HG03175 (cell line): ENCODE measurements around the gene AKAP6.

Experiments
- ATAC-seq: cut with Tn5 transposase; IDR thresholded peaks from one replicate; pipeline ENCODE4 v1.9.1; 2021; ENCODE audit warnings: mild to moderate bottlenecking, moderate library complexity; ENCODE audit not compliant: unreplicated experiment

Gene AKAP6

DNA sequence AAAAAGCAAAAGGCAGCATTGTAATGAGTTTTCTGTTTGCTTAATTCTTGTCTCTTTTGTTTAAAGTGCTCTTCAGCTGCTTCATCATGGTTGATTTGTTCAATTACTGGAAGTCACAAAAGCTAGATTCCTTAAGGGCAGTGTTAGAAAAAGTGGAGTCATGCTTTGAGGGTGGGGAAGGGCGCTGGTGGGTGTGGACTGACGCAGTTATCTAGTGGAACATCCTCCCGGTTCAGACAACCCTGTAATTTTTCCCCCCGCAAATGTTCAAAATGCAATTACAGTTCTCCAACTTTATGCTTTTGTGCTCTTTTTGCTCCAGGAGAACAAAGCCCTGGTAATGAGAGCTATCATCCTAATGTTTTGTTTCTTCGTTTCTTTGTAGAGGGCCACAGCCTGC is 2.1 kb downstream of the AKAP6 start:
- ATAC-seq: no peak

GRCh38 chr14:32332415-32333316 is 3.6 kb downstream of the AKAP6 start:
- no peak for ATAC-seq

DNA sequence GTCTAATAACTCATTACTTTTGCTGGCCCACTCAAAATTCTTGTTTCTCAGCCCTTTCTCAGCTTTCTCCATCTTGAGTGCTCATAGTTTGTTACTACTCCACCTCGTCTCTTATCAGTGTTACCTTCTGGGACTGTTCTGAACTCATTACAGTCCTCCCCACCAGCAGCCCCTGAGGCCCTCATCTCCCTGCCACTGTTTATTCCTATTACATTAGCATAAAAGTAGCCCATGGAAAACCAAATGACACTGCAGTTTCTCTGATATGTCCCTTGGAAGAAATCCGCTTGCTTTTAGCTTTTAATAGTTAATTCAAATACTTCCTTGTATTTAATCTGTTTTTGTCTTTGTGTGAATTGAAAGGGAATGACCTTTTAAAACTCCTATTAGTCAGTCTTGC is 7.6 kb downstream of the AKAP6 start:
- no peak for ATAC-seq

DNA sequence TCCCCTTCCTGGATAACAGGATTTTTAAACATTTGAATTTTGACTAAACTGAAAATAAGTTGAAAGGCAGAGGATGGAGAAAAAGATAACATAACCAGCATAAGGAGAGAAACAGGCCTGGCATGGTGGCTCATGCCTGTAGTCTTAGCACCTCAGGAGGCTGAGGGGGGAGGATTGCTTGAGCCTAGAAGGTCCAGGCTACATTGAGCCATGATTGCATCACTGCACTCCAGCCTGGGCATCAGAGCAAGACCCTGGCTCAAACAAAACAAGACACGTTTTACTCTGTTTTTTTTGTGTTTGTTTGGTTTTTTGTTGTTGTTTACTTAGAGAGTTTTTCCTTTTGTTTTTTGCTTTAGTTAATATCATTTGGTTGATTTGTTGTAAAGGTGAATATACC is 8.7 kb downstream of the AKAP6 start:
- ATAC-seq: no peak

- no peak for ATAC-seq
Measured at GRCh38 chr14:32339188-32339587, 10.1 kb downstream of the AKAP6 start.

GRCh38 chr14:32341947-32342846 is 13.1 kb downstream of the AKAP6 start:
- ATAC-seq: no peak

GRCh38 chr14:32342847-32343194 is 13.7 kb downstream of the AKAP6 start:
- no peak for ATAC-seq

DNA sequence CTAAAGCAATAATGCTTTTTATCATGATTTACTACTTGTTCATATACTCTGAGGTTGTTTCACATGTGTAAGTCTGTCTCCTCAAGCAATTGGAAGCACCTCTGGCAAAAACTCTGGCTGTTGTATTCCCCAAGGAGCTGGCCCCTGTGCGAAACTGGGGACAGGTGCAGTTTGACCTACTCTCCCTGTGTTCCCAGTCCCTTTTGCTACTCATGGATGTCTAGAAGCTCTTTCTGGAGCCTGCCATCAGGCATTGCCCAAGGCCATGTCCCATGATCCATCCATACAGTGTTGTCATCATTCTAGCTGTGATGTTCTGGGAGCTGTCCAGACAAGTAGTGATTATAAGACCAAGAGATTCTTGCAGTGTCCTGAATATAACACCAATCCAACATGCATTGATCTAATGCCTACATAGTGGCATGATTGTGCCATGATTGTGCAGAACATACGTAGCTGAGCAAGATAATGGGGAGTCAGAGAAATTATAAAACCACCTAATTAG is 14.9 kb downstream of the AKAP6 start:
- ATAC-seq: no peak

- no peak for ATAC-seq
Measured at GRCh38 chr14:32345311-32345791, 16.3 kb downstream of the AKAP6 start.

- ATAC-seq: no peak
Measured at GRCh38 chr14:32349322-32349721, 20.2 kb downstream of the AKAP6 start.

DNA sequence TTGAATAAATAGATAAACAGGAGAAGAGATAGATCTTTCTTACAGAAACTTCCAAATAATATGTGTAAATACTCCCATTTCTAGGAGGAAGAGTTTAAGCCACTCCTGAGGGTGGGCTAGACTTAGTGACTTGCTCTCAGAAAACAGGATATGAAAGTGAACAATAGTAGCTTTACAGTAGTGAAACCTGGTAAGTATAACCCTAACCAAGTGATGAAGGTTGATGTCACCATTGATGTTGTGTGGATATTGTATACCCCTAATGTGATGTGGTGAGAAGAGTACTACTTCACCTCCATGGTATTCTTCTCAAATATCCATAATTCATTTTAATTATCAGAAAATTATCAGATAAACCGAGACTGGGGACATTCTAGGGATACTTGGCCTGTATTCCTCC is 20.9 kb downstream of the AKAP6 start:
- ATAC-seq: peak; percentile 99

DNA sequence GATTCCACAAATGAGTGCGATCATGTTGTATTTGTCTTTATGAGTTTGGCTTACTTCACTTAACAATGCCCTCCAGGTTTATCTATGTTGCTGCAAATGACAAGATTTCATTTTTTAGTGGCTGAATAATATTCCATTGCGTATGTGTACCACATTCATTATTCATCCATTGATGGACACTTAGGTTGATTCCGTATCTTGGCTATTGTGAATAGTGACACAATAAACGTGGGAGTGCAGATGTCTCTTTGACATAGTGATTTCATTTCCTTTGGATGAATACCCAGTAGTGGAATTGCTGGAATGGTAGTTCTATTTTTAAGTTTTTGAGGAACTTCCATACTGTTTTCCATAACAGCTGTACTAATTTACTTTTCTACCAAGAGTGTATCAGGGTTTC is 23.5 kb downstream of the AKAP6 start:
- ATAC-seq: no peak

DNA sequence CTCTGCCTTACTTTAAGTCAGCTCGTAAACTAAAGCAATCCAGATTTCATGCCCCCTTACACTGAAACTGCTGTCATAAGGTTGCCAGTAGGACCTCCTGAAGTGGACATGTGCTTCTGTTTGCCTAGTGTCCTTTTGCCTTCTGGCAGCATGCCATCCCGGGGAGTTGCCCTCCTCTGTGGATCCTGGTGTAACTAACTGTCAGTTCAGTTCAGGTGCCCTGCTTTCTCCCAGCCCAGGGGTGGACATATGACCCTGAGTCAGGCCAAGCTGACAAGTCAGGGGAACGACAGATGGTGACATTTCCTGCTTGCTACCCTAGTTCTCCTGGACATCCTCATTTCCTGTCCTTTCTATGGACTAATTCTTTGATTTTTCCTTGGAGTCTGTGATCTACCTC is 25.6 kb downstream of the AKAP6 start:
- ATAC-seq: no peak

DNA sequence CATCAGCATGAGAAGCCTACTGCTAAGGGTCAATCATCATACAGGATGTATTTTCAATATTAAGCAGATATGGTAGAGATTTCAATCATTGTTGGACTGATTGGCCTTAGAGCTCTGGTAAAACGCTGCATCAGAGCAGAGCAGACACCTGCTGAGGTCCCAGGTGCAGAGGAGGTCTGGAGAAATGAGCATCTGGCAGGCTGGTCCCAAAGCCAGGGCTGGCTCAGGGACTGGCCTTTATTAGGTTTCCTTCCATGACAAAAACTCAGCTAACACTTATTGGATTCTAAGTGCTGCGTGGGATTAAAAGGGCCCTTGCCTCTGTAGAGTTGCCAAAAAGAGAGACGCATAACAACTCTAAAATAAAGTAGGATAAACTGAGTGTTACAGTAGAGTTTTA is 29.7 kb downstream of the AKAP6 start:
- ATAC-seq: no peak

- ATAC-seq: no peak
Measured at GRCh38 chr14:32361674-32362073, 32.6 kb downstream of the AKAP6 start.

- no peak for ATAC-seq
Measured at GRCh38 chr14:32363761-32364160, 34.7 kb downstream of the AKAP6 start.

GRCh38 chr14:32364941-32365340 is 35.8 kb downstream of the AKAP6 start:
- ATAC-seq: no peak

DNA sequence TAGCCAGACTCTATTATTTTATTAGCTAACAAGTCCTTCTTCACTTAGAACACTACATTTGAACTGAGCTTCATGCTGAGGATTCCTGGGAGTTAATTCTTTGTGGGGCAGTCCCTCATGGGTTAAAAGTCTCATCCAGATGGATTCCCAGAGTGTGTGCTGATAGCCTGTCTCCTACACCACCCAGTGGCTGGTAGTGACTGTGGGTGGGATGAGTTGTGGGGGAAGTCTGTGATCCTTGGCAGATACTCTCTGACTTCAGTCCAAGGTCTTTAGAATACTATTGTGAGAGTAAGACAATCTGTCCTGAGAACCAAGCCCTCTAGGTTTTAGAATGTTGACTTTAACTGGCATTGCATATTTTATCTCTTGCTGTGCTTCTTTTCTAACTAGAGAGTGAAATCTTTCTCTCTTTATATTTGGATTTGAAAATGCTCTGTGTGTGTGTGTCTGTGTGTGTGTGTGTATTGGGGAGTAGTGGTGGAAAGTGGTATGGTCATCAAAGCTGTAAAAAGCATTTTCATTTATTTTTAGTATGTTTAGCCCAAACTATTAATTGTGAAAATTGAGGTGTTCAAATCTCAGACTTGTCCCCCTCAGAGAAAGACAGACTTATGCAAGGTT is 37.3 kb downstream of the AKAP6 start:
- no peak for ATAC-seq

DNA sequence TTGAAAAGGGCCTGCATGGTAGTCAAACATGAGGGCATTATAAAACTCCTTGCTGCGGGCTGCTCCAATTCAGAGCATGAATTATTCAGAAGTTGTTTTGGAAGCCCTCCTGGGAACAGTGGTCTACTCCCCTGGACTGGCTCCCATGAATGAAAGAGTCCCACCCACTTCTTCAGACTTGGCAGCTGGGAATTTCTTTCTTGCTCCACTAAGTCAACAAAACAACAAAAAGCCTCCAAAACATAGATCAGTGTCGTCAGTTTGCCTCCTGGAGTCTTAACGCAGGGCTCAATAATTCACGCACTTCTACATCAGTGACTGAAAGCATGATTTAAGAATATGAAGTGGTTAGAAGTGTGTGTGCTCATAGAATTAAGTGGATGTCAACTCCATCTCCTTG is 37.9 kb downstream of the AKAP6 start:
- no peak for ATAC-seq

GRCh38 chr14:32367516-32367915 is 38.4 kb downstream of the AKAP6 start:
- no peak for ATAC-seq

- no peak for ATAC-seq
Measured at GRCh38 chr14:32368107-32368506, 39.0 kb downstream of the AKAP6 start.
